ENCODE data around the gene FCGR3A. TPM values are rescaled to one million over a fixed set of nuclear protein-coding genes. Genes with fewer than 3 reads are reported as not detected.

Gene FCGR3A
- total and polyA plus RNA-seq, 2 of the 8 experiments (the other 6 are each of a cell fraction or from before 2014, with no cell fraction given) = not detected

DNA sequence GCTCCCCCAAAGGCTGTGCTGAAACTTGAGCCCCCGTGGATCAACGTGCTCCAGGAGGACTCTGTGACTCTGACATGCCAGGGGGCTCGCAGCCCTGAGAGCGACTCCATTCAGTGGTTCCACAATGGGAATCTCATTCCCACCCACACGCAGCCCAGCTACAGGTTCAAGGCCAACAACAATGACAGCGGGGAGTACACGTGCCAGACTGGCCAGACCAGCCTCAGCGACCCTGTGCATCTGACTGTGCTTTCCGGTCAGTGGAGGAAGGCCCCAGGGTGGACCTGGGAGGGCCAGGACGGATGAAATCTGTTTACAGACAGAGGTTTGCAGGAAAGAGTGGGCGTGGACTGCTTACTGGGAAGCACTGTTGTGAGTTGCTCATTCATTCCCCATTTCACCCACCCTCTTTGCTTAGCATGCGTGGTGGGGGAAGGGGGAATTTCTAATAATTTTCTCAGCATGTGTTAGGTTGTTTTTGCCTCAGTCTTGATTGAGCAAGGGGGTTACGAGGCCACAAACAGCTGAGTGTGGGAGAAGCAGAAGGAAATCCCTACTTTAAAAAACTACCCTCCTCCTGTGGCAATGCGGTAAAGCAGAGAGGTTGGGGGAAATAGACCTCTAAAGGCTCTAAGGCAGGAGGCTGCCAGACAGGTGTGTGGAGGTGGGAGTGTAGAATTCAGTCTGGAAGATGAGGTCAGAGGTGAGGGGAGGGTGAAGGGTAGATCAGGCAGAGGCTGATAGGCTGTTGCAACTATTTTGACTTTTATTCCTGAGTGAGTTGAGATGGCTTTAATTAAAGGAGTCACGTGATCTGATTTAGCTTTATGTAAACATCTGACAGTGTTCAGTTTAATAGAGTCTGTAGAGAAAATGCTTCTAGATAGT is 43.0 kb downstream of the FCGR3A start:
- Histone ChIP-seq H3K4me3 (ENCODE audit: extremely low read depth in 1 of 4, insufficient read depth in 2 of 4, low read depth in 3 of 4, low read length in 4 of 4) (no peak overlapping the region), H3K4ac (replicated peaks; ENCODE audit: insufficient read length, low read depth, low read length) (no peak overlapping the region), H4K8ac (ENCODE audit: extremely low read depth, insufficient read depth, low read length) (no peak overlapping the region), H3K14ac (ENCODE audit: insufficient read length) (no peak overlapping the region), H3K9ac (replicated peaks in 1 of 4; ENCODE audit: extremely low read depth in 1 of 4, low read depth in 3 of 4, low read length in 3 of 4) (no peak overlapping the region), H2BK15ac (ENCODE audit: low read length) (no peak overlapping the region), H2AFZ (ENCODE audit: low read length) (peak overlapping the region; percentile 97), H3K56ac (replicated peaks; ENCODE audit: insufficient read length, low read depth, low read length) (no peak overlapping the region), H3K18ac (ENCODE audit: extremely low read depth, low read length) (no peak overlapping the region), H2BK20ac (ENCODE audit: low read length) (no peak overlapping the region), H2BK120ac (replicated peaks; ENCODE audit: low read depth, low read length) (no peak overlapping the region), H4K20me1 (replicated peaks in 1 of 2; ENCODE audit: control insufficient read depth in 1 of 2, insufficient read depth in 2 of 2, low read length in 2 of 2) (no peaks in the 10 kb centered on the region), H3K27me3 (replicated peaks in 1 of 4; ENCODE audit: control insufficient read depth in 3 of 4, extremely low read depth in 1 of 4, insufficient read depth in 3 of 4, low read length in 3 of 4) (no peaks in the 10 kb centered on the region; a peak in 1 of 7 replicates), H3K79me1 (ENCODE audit: low read depth, low read length) (no peaks in the 10 kb centered on the region), H3K36me3 (ENCODE audit: control insufficient read depth in 2 of 4, insufficient read depth in 4 of 4, low read length in 3 of 4) (no peaks in the 10 kb centered on the region), H4K5ac (ENCODE audit: insufficient read length, low read depth, low read length) (no peak overlapping the region), H3K27ac (ENCODE audit: low read depth, low read length) (no peak overlapping the region), H3K4me1 (replicated peaks in 1 of 4; ENCODE audit: control insufficient read depth in 3 of 4, insufficient read depth in 4 of 4, low read length in 3 of 4) (peaks cover 0 to 6% (median 0%) of the 10 kb centered on the region in 4 experiments; a peak in 3 of 7 replicates), H2BK5ac (ENCODE audit: low read depth, low read length) (no peak overlapping the region), H3K9me3 (ENCODE audit: insufficient read depth in 2 of 2, low read depth in 1 of 2, low read length in 1 of 2) (no peaks in the 10 kb centered on the region), H3K23me2 (ENCODE audit: low read depth, low read length) (no peaks in the 10 kb centered on the region), H2BK12ac (ENCODE audit: low read depth, low read length) (no peak overlapping the region), H3K79me2 (ENCODE audit: control insufficient read depth in 1 of 2, insufficient read depth in 2 of 2, low read length in 2 of 2) (no peaks in the 10 kb centered on the region), H3K4me2 (ENCODE audit: insufficient read depth in 1 of 2, low read depth in 2 of 2, low read length in 2 of 2) (0 out of 4 replicates have a peak overlapping the region, but pooled peaks of 1 of the 2 experiments have one; percentile 21), H2AK5ac (ENCODE audit: low read depth, low read length) (no peak overlapping the region), H3K23ac (ENCODE audit: insufficient read length) (no peak overlapping the region), H4K91ac (replicated peaks; ENCODE audit: insufficient read length, low read length) (no peak overlapping the region)
- DNase-seq (ENCODE audit: low read depth in 1 of 2, low spot score in 2 of 2) = no peak
- CTCF ChIA-PET (ENCODE audit: partially characterized antibody) = interaction anchor here (0.6 to 1.6 kb wide), 4 partner anchors 9 to 243 kb away, joined by 3 to 10 read pairs (median 4); partner anchors contain the start of gene DUSP12
- TF ChIP-seq TCF12 (IDR thresholded peaks at IDR 0.05; ENCODE audit: low read depth, low read length) = no peak
- TF ChIP-seq CHD1 (IDR thresholded peaks at IDR 0.05; ENCODE audit: low read depth, low read length) = no peak
- TF ChIP-seq BACH1 (IDR thresholded peaks at IDR 0.05; ENCODE audit: low read length) = no peak
- TF ChIP-seq TBP (IDR thresholded peaks at IDR 0.05; ENCODE audit: low read depth, low read length) = no peak
- TF ChIP-seq GABPA (IDR thresholded peaks at IDR 0.05; ENCODE audit: borderline replicate concordance, insufficient read depth, low read length) = no peak
- no peak for TF ChIP-seq CEBPB (IDR thresholded peaks at IDR 0.05; ENCODE audit: low read depth, low read length)
- POLR2A ChIA-PET (ENCODE audit: partially characterized antibody) = interaction anchor here (0.7 to 1.1 kb wide), 2 partner anchors 33 to 243 kb away, joined by 3 read pairs; partner anchors contain the start of gene DUSP12
- 76% methylated on average over 14 of the region's 15 CpGs; no CpG with 5 or more reads in 1 of the 2 experiments for WGBS, 2 experiments (ENCODE audit: extremely low coverage in 1 of 2, insufficient coverage in 1 of 2, insufficient read length in 1 of 2, insufficient replicate concordance in 2 of 2, low coverage in 1 of 2, low lambda C conversion rate in 2 of 2, missing lambda C conversion rate in 1 of 2)
- no peak for FAIRE-seq

Data from H1 (cell line).